Fibroblast of lung (primary cell): Measurements from ENCODE around the gene LTBP1. TPM values are rescaled to one million over a fixed set of nuclear protein-coding genes. Genes with fewer than 3 reads are reported as not detected.

Experiments used
- DNase-seq, 2 donors: peaks; one replicate each; pipeline versions ENCODE4 v3.0.0 to v3.0.0-alpha.2; 2010; ENCODE audit warnings: low read depth in 2 of 2
- H2AFZ ChIP-seq: 2 replicates; pipeline ENCODE4 v1.5.1; 2012; ENCODE audit warnings: low read length, control low read depth, inconsistent platforms
- H3K27ac ChIP-seq: 2 replicates; pipeline ENCODE4 v1.5.1; 2011; ENCODE audit warnings: low read length, control low read depth; ENCODE audit not compliant: insufficient read depth
- H3K27me3 ChIP-seq: 2 replicates; pipeline ENCODE4 v1.5.1; 2011; ENCODE audit warnings: mild to moderate bottlenecking, low read length; ENCODE audit not compliant: control insufficient read depth, insufficient read depth
- H3K36me3 ChIP-seq: 2 replicates; pipeline ENCODE4 v1.5.1; 2011; ENCODE audit warnings: low read length; ENCODE audit not compliant: control insufficient read depth, insufficient read depth
- H3K4me1 ChIP-seq: 2 replicates; pipeline ENCODE4 v1.5.1; 2011; ENCODE audit warnings: low read length; ENCODE audit not compliant: control insufficient read depth, insufficient read depth; ENCODE audit errors: extremely low read depth
- H3K4me2 ChIP-seq: 2 replicates; pipeline ENCODE4 v1.5.1; 2011; ENCODE audit warnings: low read length, control low read depth; ENCODE audit not compliant: insufficient read depth; ENCODE audit errors: extremely low read depth
- H3K4me3 ChIP-seq, 4 experiments: fragments of 200-600 bp in 1 of 4; sonication (generic) in 1 of 4; replicated peaks in 1 of 4; 2 replicates each; pipeline ENCODE4 v1.5.1; 2011 to 2016; ENCODE audit warnings: low read length in 4 of 4, low read depth in 3 of 4, mild to moderate bottlenecking in 3 of 4, control low read depth in 2 of 4, inconsistent platforms in 1 of 4, mixed read lengths in 1 of 4; ENCODE audit not compliant: insufficient read depth in 1 of 4; ENCODE audit errors: control extremely low read depth in 1 of 4
- H3K79me2 ChIP-seq: 2 replicates; pipeline ENCODE4 v1.5.1; 2012; ENCODE audit warnings: mild to moderate bottlenecking, low read length, inconsistent platforms; ENCODE audit not compliant: control insufficient read depth, insufficient read depth
- H3K9ac ChIP-seq: 2 replicates; pipeline ENCODE4 v1.5.1; 2011; ENCODE audit warnings: mild to moderate bottlenecking, low read length, control low read depth; ENCODE audit not compliant: insufficient read depth
- H3K9me3 ChIP-seq: 2 replicates; pipeline ENCODE4 v1.5.1; 2012; ENCODE audit warnings: low read depth, low read length; ENCODE audit not compliant: control insufficient read depth, insufficient read depth
- H4K20me1 ChIP-seq: 2 replicates; pipeline ENCODE4 v1.5.1; 2011; ENCODE audit warnings: low read length; ENCODE audit not compliant: control insufficient read depth, insufficient read depth; ENCODE audit errors: extremely low read depth
- EZH2 ChIP-seq: IDR thresholded peaks from 2 replicates; pipeline ENCODE4 v1.5.1; 2012; ENCODE audit warnings: low read length, control low read depth, mild to moderate bottlenecking; ENCODE audit errors: missing control alignments
- polyA plus RNA-seq, 2 donors: library from polyadenylated mRNA; depleted of rRNA in 1 of 2; stranded (reverse) in 1 of 2; unstranded in 1 of 2; fragments of >200 nt; gene quantifications; 2 replicates each; pipeline ENCODE4 v1.2.1, GENCODE V29; 2011 to 2012; ENCODE audit warnings: missing spikeins in 1 of 2
- total RNA-seq: library from RNA; depleted of rRNA; stranded (reverse); fragments of >200 nt; gene quantifications from 2 replicates; pipeline ENCODE4 v1.2.1, GENCODE V29; 2014
- TF ChIP-seq, protein P1 (sequence below), 2 donors: IDR thresholded peaks in 1 of 2; conservative IDR thresholded peaks in 1 of 2; 1 replicate in 1 of 2; 2 replicates in 1 of 2; pipeline ENCODE4 v1.5.1; 2011 to 2012; ENCODE audit warnings: low read length in 2 of 2, control low read depth in 1 of 2, inconsistent platforms in 1 of 2, low read depth in 1 of 2, mild to moderate bottlenecking in 1 of 2

LTBP1 gene
- total and polyA plus RNA-seq, 2 donors (not counting 1 experiment from before 2014, with no cell fraction given) = 254 to 324 TPM

DNA sequence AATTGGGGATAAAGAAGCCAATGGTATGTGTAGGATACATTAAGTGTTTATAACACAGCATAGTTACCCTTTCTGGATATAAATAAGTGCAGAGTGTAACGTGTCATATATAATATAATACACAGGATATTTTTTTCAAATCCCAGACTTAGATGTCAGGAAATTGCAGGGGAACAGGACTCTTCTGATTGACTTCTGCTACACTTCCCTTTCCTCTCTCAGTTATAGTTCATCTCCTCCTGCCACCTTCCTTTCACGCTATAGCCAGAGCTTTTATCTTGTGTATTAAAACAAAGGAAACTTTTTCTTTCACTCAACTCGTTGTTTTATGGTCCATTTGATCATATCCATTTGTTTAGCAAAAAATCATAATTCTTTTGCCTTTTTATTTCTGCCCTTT is 371.7 kb downstream of the LTBP1 start:
- H3K4me1 ChIP-seq = peaks cover 14% of the 10 kb centered on the region
- H3K4me2 ChIP-seq = no peak overlapping the region
- H3K4me3 ChIP-seq = no peak overlapping the region
- H3K27me3 ChIP-seq = no peaks in the 10 kb centered on the region
- no peak for DNase-seq
- H3K36me3 ChIP-seq = peaks cover 2% of the 10 kb centered on the region
- no peak overlapping the region for H2AFZ ChIP-seq
- TF ChIP-seq, protein P1, sequence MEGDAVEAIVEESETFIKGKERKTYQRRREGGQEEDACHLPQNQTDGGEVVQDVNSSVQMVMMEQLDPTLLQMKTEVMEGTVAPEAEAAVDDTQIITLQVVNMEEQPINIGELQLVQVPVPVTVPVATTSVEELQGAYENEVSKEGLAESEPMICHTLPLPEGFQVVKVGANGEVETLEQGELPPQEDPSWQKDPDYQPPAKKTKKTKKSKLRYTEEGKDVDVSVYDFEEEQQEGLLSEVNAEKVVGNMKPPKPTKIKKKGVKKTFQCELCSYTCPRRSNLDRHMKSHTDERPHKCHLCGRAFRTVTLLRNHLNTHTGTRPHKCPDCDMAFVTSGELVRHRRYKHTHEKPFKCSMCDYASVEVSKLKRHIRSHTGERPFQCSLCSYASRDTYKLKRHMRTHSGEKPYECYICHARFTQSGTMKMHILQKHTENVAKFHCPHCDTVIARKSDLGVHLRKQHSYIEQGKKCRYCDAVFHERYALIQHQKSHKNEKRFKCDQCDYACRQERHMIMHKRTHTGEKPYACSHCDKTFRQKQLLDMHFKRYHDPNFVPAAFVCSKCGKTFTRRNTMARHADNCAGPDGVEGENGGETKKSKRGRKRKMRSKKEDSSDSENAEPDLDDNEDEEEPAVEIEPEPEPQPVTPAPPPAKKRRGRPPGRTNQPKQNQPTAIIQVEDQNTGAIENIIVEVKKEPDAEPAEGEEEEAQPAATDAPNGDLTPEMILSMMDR (conservative IDR thresholded peaks at IDR 0.05 in 1 of 2, IDR thresholded peaks at IDR 0.05 in 1 of 2; ENCODE audit: low read depth in 1 of 2, low read length in 2 of 2) = no peak
- no peak for TF ChIP-seq EZH2
- H3K9me3 ChIP-seq = no peaks in the 10 kb centered on the region
- no peaks in the 10 kb centered on the region for H3K79me2 ChIP-seq
- no peak overlapping the region for H3K9ac ChIP-seq
- H3K27ac ChIP-seq = no peak overlapping the region
- H4K20me1 ChIP-seq = no peaks in the 10 kb centered on the region

DNA sequence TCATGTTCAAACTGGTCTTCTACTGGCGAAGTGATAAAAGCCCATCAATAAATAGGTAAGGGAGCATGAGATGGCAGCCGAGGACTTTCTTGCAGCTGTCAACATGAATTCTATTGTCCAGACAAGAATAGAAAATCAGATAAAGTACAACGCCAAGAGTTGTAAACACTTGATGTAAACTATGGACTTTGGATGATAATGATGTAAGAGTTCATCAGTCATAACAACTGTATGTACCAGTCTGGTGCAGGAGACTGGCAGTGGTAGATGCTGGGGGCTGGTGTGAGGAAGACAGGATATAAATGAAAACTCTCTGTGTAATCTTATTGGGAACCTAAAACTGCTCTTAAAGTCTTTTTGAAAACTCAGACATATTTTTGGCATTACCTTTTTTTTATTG is 373.8 kb downstream of the LTBP1 start:
- no peak overlapping the region for H3K4me3 ChIP-seq
- DNase-seq = no peak
- H3K79me2 ChIP-seq = no peaks in the 10 kb centered on the region
- no peak overlapping the region for H2AFZ ChIP-seq
- no peak for TF ChIP-seq EZH2
- TF ChIP-seq, protein P1 (conservative IDR thresholded peaks at IDR 0.05 in 1 of 2, IDR thresholded peaks at IDR 0.05 in 1 of 2; ENCODE audit: low read depth in 1 of 2, low read length in 2 of 2) = no peak
- no peak overlapping the region for H3K27ac ChIP-seq
- H4K20me1 ChIP-seq = no peaks in the 10 kb centered on the region
- no peak overlapping the region for H3K9ac ChIP-seq
- H3K36me3 ChIP-seq = peaks cover 2% of the 10 kb centered on the region
- no peaks in the 10 kb centered on the region for H3K9me3 ChIP-seq
- H3K27me3 ChIP-seq = no peaks in the 10 kb centered on the region
- H3K4me2 ChIP-seq = no peak overlapping the region
- H3K4me1 ChIP-seq = peaks cover 14% of the 10 kb centered on the region

DNA sequence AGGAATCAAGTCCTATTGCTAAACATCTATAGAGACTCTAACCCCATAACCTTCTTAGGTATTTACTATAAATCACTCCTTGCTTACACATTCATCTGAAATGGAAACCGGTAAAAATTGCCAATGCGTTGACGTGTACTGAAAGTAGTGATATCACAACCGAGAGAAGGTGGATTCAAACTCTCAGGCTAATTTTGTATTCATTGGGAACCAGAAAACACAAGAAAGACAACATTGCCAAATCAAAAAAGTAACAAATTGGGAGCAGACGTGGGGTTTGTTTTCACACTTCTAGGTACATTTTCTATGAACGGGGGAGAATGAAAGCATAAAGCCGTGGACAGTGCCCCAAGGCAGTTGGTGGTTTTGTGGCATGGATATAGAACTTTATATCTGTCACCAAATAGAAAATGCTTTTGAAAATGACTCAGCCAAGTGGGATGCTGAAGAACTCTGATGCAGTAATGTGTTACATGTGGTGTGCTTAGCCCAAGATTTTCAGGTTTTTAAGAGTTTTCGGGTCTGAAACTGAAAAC is 374.6 kb downstream of the LTBP1 start:
- Histone ChIP-seq H3K27me3 (no peaks in the 10 kb centered on the region), H3K27ac (peak overlapping the region; percentile 37), H3K4me2 (peak overlapping the region; percentile 51), H3K4me3 (no peak overlapping the region), H3K79me2 (no peaks in the 10 kb centered on the region), H3K9me3 (no peaks in the 10 kb centered on the region), H2AFZ (no peak overlapping the region), H4K20me1 (no peaks in the 10 kb centered on the region), H3K9ac (no peak overlapping the region), H3K4me1 (peaks cover 14% of the 10 kb centered on the region), H3K36me3 (peaks cover 2% of the 10 kb centered on the region)
- no peak for TF ChIP-seq EZH2
- TF ChIP-seq, protein P1 (conservative IDR thresholded peaks at IDR 0.05 in 1 of 2, IDR thresholded peaks at IDR 0.05 in 1 of 2; ENCODE audit: low read depth in 1 of 2, low read length in 2 of 2) = no peak
- DNase-seq = peak; percentile 65 to 83
